Breast epithelium (tissue), 4 donors: ENCODE measurements around the gene TBC1D8. TPM values are rescaled to one million over a fixed set of nuclear protein-coding genes. Genes with fewer than 3 reads are reported as not detected.

Experiments
- DNase-seq, 2 donors: peaks; one replicate each; pipeline ENCODE4 v3.0.0-alpha.2; 2019; ENCODE audit warnings: low spot score in 2 of 2
- H3K27ac ChIP-seq, 2 donors: fragments of 200-600 bp; sonication (generic) in 1 of 2; one replicate each; pipeline ENCODE4 v1.5.1; 2016 to 2019; ENCODE audit warnings: mild to moderate bottlenecking in 1 of 2
- H3K27me3 ChIP-seq, 2 donors: fragments of 200-600 bp; sonication (generic) in 1 of 2; one replicate each; pipeline versions ENCODE4 v1.5.1 to v1.6.0; 2017 to 2019; ENCODE audit warnings: control low read depth in 1 of 2, mild to moderate bottlenecking in 1 of 2
- H3K36me3 ChIP-seq: fragments of 200-600 bp; one replicate; pipeline ENCODE4 v1.5.1; 2019
- H3K4me1 ChIP-seq, 2 donors: fragments of 200-600 bp; sonication (generic); one replicate each; pipeline ENCODE4 v1.5.1; 2016 to 2019; ENCODE audit warnings: control low read depth in 1 of 2
- H3K4me3 ChIP-seq, 3 donors: fragments of 200-600 bp; sonication (generic); 1 replicate in 2 of 3; 2 replicates in 1 of 3; pipeline ENCODE4 v1.5.1; 2016 to 2019; ENCODE audit warnings: mild to moderate bottlenecking in 3 of 3, moderate library complexity in 2 of 3
- H3K9me3 ChIP-seq, 2 donors: fragments of 200-600 bp; sonication (generic) in 1 of 2; one replicate each; pipeline ENCODE4 v1.5.1; 2016 to 2019; ENCODE audit warnings: control low read depth in 1 of 2
- POLR2A ChIP-seq: fragments of 450-650 bp; IDR thresholded peaks from one replicate; pipeline ENCODE4 v1.6.1; 2016; ENCODE audit warnings: antibody characterized with exemption, mild to moderate bottlenecking, moderate library complexity
- POLR2AphosphoS5 ChIP-seq, 3 donors: sonication (generic); formaldehyde crosslinking; IDR thresholded peaks; one replicate each; pipeline ENCODE4 v1.6.1; 2017; ENCODE audit warnings: antibody characterized with exemption in 3 of 3
- intact Hi-C: fragments of 100-400 bp; cut with DNase I; formaldehyde crosslinking; loops from one replicate; pipeline ENCODE4 v1.15.1; 2023; ENCODE audit warnings: low total_unique reads
- total RNA-seq, 3 donors: library from RNA; depleted of rRNA; stranded (reverse); fragments of >200 nt; gene quantifications; one replicate each; pipeline ENCODE4 v1.1.0, GENCODE V29; 2016
- TF ChIP-seq, protein P1 (sequence below), 3 donors: fragments of 450-650 bp; IDR thresholded peaks; one replicate each; pipeline ENCODE4 v1.5.1; 2016 to 2017; ENCODE audit warnings: antibody characterized with exemption in 3 of 3, mild to moderate bottlenecking in 3 of 3, moderate library complexity in 3 of 3

Gene TBC1D8
- total RNA-seq, 3 donors from 2014 or later: 19.5 to 92.4 (median 89.7) TPM

DNA sequence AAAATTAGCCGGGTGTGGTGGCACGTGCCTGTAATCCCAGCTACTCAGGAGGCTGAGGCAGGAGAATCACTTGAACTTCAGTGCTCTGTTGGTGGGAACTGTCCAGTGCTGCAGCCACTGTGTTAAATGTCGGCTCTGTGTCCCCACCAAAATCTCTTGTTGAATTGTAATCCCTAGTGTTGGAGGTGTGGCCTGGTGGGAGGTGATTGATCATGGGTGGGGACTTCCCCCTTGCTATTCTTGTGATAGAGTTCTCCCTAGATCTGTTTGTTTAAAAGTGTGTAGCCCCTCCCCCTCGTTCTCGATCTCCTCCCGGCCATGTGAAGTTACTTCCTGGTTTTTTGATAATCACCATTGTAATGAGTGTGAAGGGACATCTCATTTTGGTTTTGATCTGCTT, 158.9 kb downstream of the TBC1D8 start:
- intact Hi-C loops: loop anchor here (10.0 kb wide), 1 partner anchor 267 kb away; no protein-coding TSS in a partner anchor

GRCh38 chr2:100991404-100991773, 159.8 kb downstream of the TBC1D8 start:
- Histone ChIP-seq H3K9me3 (no peaks in the 10 kb centered on the region), H3K27me3 (no peaks in the 10 kb centered on the region), H3K36me3 (no peaks in the 10 kb centered on the region), H3K27ac (no peak overlapping the region), H3K4me1 (no peaks in the 10 kb centered on the region), H3K4me3 (no peak overlapping the region)
- intact Hi-C loops: loop anchor here (10.0 kb wide), 1 partner anchor 267 kb away; no protein-coding TSS in a partner anchor
- DNase-seq: no peak
- TF ChIP-seq, protein P1, sequence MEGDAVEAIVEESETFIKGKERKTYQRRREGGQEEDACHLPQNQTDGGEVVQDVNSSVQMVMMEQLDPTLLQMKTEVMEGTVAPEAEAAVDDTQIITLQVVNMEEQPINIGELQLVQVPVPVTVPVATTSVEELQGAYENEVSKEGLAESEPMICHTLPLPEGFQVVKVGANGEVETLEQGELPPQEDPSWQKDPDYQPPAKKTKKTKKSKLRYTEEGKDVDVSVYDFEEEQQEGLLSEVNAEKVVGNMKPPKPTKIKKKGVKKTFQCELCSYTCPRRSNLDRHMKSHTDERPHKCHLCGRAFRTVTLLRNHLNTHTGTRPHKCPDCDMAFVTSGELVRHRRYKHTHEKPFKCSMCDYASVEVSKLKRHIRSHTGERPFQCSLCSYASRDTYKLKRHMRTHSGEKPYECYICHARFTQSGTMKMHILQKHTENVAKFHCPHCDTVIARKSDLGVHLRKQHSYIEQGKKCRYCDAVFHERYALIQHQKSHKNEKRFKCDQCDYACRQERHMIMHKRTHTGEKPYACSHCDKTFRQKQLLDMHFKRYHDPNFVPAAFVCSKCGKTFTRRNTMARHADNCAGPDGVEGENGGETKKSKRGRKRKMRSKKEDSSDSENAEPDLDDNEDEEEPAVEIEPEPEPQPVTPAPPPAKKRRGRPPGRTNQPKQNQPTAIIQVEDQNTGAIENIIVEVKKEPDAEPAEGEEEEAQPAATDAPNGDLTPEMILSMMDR (IDR thresholded peaks at IDR 0.05): no peak
- TF ChIP-seq POLR2A (no peak), POLR2AphosphoS5 (IDR thresholded peaks at IDR 0.05) (no peak)

More for the DNA sequence above, 158.9 kb downstream of the TBC1D8 start:
- Histone ChIP-seq H3K4me1 (no peaks in the 10 kb centered on the region), H3K36me3 (no peaks in the 10 kb centered on the region), H3K27ac (no peak overlapping the region), H3K9me3 (no peaks in the 10 kb centered on the region), H3K27me3 (no peaks in the 10 kb centered on the region), H3K4me3 (no peak overlapping the region)
- DNase-seq: no peak
- TF ChIP-seq POLR2AphosphoS5 (IDR thresholded peaks at IDR 0.05) (no peak), POLR2A (no peak)
- TF ChIP-seq, protein P1 (IDR thresholded peaks at IDR 0.05): no peak

GRCh38 chr2:100990650-100991403, 160.4 kb downstream of the TBC1D8 start:
- Histone ChIP-seq H3K36me3 (no peaks in the 10 kb centered on the region), H3K27ac (no peak overlapping the region), H3K4me1 (no peaks in the 10 kb centered on the region), H3K27me3 (no peaks in the 10 kb centered on the region), H3K9me3 (no peaks in the 10 kb centered on the region), H3K4me3 (no peak overlapping the region)
- no peak for DNase-seq
- intact Hi-C loops: loop anchor here (10.0 kb wide), 1 partner anchor 266 kb away; no protein-coding TSS in a partner anchor
- no peak for TF ChIP-seq POLR2AphosphoS5 (IDR thresholded peaks at IDR 0.05)
- TF ChIP-seq POLR2A: no peak
- TF ChIP-seq, protein P1 (IDR thresholded peaks at IDR 0.05): no peak

DNA sequence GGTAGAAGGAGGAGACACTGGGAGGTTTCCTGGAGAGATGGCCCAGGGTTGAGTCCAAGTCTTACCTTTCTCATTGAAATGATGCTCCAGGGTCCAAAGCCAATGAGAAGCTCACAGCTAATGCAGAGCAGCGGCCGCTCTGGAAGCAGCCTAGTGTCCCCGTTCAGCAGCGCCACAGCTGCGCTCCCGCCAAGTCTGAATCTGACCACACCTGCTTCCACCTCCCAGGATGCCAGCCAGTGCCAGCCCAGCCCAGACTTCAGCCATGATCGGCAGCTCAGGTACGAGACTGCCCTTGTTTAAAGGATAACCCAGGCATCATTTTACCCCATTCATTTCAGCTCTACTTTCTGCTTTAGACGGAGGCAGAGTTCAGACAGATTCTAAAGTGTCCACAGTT, 161.0 kb downstream of the TBC1D8 start:
- DNase-seq: no peak
- intact Hi-C loops: loop anchor here (10.0 kb wide), 1 partner anchor 265 kb away; no protein-coding TSS in a partner anchor
- Histone ChIP-seq H3K27me3 (no peaks in the 10 kb centered on the region), H3K4me3 (no peak overlapping the region), H3K9me3 (no peaks in the 10 kb centered on the region), H3K27ac (no peak overlapping the region), H3K36me3 (no peaks in the 10 kb centered on the region), H3K4me1 (no peaks in the 10 kb centered on the region)
- TF ChIP-seq POLR2AphosphoS5 (IDR thresholded peaks at IDR 0.05): no peak
- TF ChIP-seq POLR2A: no peak
- TF ChIP-seq, protein P1 (IDR thresholded peaks at IDR 0.05): no peak

- no peaks in the 10 kb centered on the region for H3K27me3 ChIP-seq
- intact Hi-C loops: loop anchor here (10.0 kb wide), 1 partner anchor 265 kb away; no protein-coding TSS in a partner anchor
- H3K36me3 ChIP-seq: no peaks in the 10 kb centered on the region
- TF ChIP-seq, protein P1 (IDR thresholded peaks at IDR 0.05): no peak
- TF ChIP-seq POLR2A (no peak), POLR2AphosphoS5 (IDR thresholded peaks at IDR 0.05) (no peak)
- H3K4me3 ChIP-seq: no peak overlapping the region
- no peak overlapping the region for H3K27ac ChIP-seq
- no peak for DNase-seq
- H3K9me3 ChIP-seq: no peaks in the 10 kb centered on the region
- no peaks in the 10 kb centered on the region for H3K4me1 ChIP-seq
Observed at GRCh38 chr2:100989666-100990065, 161.5 kb downstream of the TBC1D8 start.
